ENCODE data around the gene PLXNB1.
A peak's percentile ranks its signal among the peaks of the same experiment; 100 is the strongest.

Gene PLXNB1

GRCh38 chr3:48460517-48460902 lies 30.6 kb upstream of the PLXNB1 start:
- no peak overlapping the region for H3K4me3 ChIP-seq (ENCODE audit: low read length)
- no peak overlapping the region for H3K27ac ChIP-seq (ENCODE audit: low read depth, low read length)
- no peaks in the 10 kb centered on the region for H3K27me3 ChIP-seq (ENCODE audit: control insufficient read depth, insufficient read depth, low read length)
- peaks cover 8% of the 10 kb centered on the region for H3K36me3 ChIP-seq (ENCODE audit: control insufficient read depth, insufficient read depth, low read length)
- H3K4me1 ChIP-seq (ENCODE audit: control insufficient read depth, insufficient read depth, low read length) = peaks cover 5% of the 10 kb centered on the region
- H3K9ac ChIP-seq (ENCODE audit: low read length) = no peak overlapping the region

GRCh38 chr3:48459773-48460516 lies 30.1 kb upstream of the PLXNB1 start:
- Histone ChIP-seq H3K27me3 (ENCODE audit: control insufficient read depth, insufficient read depth, low read length) (no peaks in the 10 kb centered on the region), H3K9ac (ENCODE audit: low read length) (no peak overlapping the region), H3K4me1 (ENCODE audit: control insufficient read depth, insufficient read depth, low read length) (no peaks in the 10 kb centered on the region), H3K27ac (ENCODE audit: low read depth, low read length) (no peak overlapping the region), H3K36me3 (ENCODE audit: control insufficient read depth, insufficient read depth, low read length) (peaks cover 8% of the 10 kb centered on the region), H3K4me3 (ENCODE audit: low read length) (no peak overlapping the region)

DNA sequence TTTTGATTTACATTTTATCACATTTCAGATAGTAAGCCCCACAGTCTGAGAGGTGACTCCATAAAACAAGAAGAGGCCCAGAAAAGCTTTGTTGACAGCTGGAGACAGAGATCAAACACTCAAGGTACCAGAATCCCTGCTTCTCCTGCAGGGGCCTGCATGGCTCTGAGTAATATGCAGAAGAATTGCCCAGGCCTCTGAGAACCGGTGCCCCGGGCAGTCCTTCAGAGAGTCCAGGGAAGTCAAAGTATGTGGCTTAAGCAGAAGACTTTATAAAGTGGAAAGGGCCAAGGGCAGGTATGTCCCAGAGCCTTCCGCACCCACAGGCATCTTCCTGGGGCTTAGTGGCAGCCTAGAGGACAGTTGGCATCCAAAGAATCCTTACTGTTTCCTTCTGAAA lies 29.4 kb upstream of the PLXNB1 start:
- H3K27ac ChIP-seq (ENCODE audit: low read depth, low read length) = no peak overlapping the region
- no peak overlapping the region for H3K4me3 ChIP-seq (ENCODE audit: low read length)
- H3K9ac ChIP-seq (ENCODE audit: low read length) = no peak overlapping the region
- H3K27me3 ChIP-seq (ENCODE audit: control insufficient read depth, insufficient read depth, low read length) = no peaks in the 10 kb centered on the region
- H3K36me3 ChIP-seq (ENCODE audit: control insufficient read depth, insufficient read depth, low read length) = peaks cover 9% of the 10 kb centered on the region
- no peaks in the 10 kb centered on the region for H3K4me1 ChIP-seq (ENCODE audit: control insufficient read depth, insufficient read depth, low read length)

- Histone ChIP-seq H3K4me3 (ENCODE audit: low read length) (no peak overlapping the region), H3K27ac (ENCODE audit: low read depth, low read length) (no peak overlapping the region), H3K27me3 (ENCODE audit: control insufficient read depth, insufficient read depth, low read length) (no peaks in the 10 kb centered on the region), H3K4me1 (ENCODE audit: control insufficient read depth, insufficient read depth, low read length) (no peaks in the 10 kb centered on the region), H3K36me3 (ENCODE audit: control insufficient read depth, insufficient read depth, low read length) (peaks cover 19% of the 10 kb centered on the region), H3K9ac (ENCODE audit: low read length) (no peak overlapping the region)
Measured at GRCh38 chr3:48456456-48456855, 26.6 kb upstream of the PLXNB1 start.

DNA sequence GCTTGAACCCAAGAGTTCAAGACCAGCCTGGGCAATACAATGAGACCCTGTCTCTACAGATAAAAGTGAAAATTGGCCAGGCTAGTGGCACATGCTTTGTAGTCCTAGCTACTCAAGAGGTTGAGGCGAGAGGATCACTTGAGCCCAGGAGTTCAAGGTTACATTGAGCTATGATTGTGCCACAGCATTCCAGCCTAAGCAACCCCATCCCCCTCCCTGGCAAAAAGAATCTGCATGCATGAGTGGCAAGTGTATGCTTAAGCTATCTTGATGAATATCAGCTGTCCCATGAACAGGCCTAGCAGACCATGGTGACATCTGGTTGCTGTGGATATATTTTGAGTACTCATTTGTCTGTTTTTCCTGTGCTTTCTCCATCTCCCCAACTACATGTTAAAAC lies 21.4 kb upstream of the PLXNB1 start:
- Histone ChIP-seq H3K27me3 (ENCODE audit: control insufficient read depth, insufficient read depth, low read length) (no peaks in the 10 kb centered on the region), H3K36me3 (ENCODE audit: control insufficient read depth, insufficient read depth, low read length) (peaks cover 12% of the 10 kb centered on the region), H3K27ac (ENCODE audit: low read depth, low read length) (no peak overlapping the region), H3K9ac (ENCODE audit: low read length) (no peak overlapping the region), H3K4me3 (ENCODE audit: low read length) (no peak overlapping the region), H3K4me1 (ENCODE audit: control insufficient read depth, insufficient read depth, low read length) (peaks cover 7% of the 10 kb centered on the region)

GRCh38 chr3:48446425-48447193 lies 16.7 kb upstream of the PLXNB1 start, which contains the start of gene ATRIP:
TSS of gene ATRIP (plus strand) at chr3:48446737. CDS start at chr3:48446846, 109 bp downstream.
- Histone ChIP-seq H3K36me3 (ENCODE audit: control insufficient read depth, insufficient read depth, low read length) (peaks cover 4% of the 10 kb centered on the region), H3K4me1 (ENCODE audit: control insufficient read depth, insufficient read depth, low read length) (peaks cover 13% of the 10 kb centered on the region), H3K9ac (ENCODE audit: low read length) (peak within 1 kb of the TSS; percentile 80), H3K4me3 (ENCODE audit: low read length) (peak within 1 kb of the TSS; percentile 97), H3K27ac (ENCODE audit: low read depth, low read length) (peak within 1 kb of the TSS; percentile 84), H3K27me3 (ENCODE audit: control insufficient read depth, insufficient read depth, low read length) (no peaks in the 10 kb centered on the region)

DNA sequence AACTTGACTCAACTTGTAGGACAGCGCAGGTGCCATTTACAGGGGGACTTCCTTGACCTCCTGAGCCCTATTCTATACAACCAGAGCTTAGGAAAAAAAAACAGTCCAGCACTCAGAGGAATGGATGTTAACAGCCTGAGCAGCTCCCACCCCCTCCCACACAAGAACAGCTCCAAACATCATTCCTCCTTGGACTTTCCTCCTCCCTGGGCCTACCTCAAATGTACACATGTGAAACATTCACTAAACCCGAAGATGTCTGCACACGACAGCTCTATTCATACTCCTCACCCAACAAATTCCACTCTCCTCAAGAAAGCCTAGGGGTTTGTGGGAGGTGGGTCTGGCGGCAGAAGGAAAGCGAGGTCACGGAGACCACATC lies 16.1 kb upstream of the PLXNB1 start:
- Histone ChIP-seq H3K36me3 (ENCODE audit: control insufficient read depth, insufficient read depth, low read length) (peaks cover 4% of the 10 kb centered on the region), H3K27ac (ENCODE audit: low read depth, low read length) (peak overlapping the region; percentile 84), H3K4me1 (ENCODE audit: control insufficient read depth, insufficient read depth, low read length) (peaks cover 13% of the 10 kb centered on the region), H3K9ac (ENCODE audit: low read length) (peak overlapping the region; percentile 80), H3K4me3 (ENCODE audit: low read length) (peak overlapping the region; percentile 97), H3K27me3 (ENCODE audit: control insufficient read depth, insufficient read depth, low read length) (no peaks in the 10 kb centered on the region)

DNA sequence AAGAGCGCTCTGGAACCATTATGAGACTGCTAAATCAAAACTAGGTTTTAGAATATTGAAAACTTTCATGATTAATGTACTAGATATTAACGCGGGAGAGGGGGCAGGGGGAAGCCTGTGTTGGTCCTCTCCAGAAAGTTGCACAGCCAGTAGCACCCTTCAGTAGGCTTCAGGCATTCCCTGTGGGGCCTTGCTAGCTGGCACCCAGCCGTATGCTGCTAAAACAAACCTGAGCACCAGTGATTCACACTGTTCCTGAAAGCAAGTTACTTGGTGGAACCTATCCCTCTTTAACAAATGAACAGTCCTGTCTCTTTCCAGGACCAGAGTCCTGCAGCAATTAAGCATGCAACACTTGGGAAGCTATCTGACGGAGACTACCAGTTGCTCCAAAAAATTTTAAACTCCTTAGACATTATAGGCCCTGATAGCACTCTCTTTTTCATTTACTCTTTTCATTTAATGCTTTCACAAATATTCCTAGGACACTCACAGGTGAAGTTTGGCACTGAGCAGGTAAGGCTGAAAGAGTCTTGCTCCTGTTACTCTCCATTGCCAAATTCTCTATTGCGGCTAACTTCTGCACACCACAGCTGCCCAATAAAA lies 15.5 kb upstream of the PLXNB1 start:
- Histone ChIP-seq H3K27ac (ENCODE audit: low read depth, low read length) (no peak overlapping the region), H3K4me3 (ENCODE audit: low read length) (no peak overlapping the region), H3K4me1 (ENCODE audit: control insufficient read depth, insufficient read depth, low read length) (peaks cover 13% of the 10 kb centered on the region), H3K36me3 (ENCODE audit: control insufficient read depth, insufficient read depth, low read length) (peaks cover 4% of the 10 kb centered on the region), H3K9ac (ENCODE audit: low read length) (peak overlapping the region; percentile 14), H3K27me3 (ENCODE audit: control insufficient read depth, insufficient read depth, low read length) (no peaks in the 10 kb centered on the region)

- no peak overlapping the region for H3K27ac ChIP-seq (ENCODE audit: low read depth, low read length)
- H3K4me3 ChIP-seq (ENCODE audit: low read length) = no peak overlapping the region
- H3K36me3 ChIP-seq (ENCODE audit: control insufficient read depth, insufficient read depth, low read length) = peaks cover 4% of the 10 kb centered on the region
- no peaks in the 10 kb centered on the region for H3K27me3 ChIP-seq (ENCODE audit: control insufficient read depth, insufficient read depth, low read length)
- H3K4me1 ChIP-seq (ENCODE audit: control insufficient read depth, insufficient read depth, low read length) = peaks cover 11% of the 10 kb centered on the region
- no peak overlapping the region for H3K9ac ChIP-seq (ENCODE audit: low read length)
Measured at GRCh38 chr3:48441940-48442339, 12.1 kb upstream of the PLXNB1 start.

DNA sequence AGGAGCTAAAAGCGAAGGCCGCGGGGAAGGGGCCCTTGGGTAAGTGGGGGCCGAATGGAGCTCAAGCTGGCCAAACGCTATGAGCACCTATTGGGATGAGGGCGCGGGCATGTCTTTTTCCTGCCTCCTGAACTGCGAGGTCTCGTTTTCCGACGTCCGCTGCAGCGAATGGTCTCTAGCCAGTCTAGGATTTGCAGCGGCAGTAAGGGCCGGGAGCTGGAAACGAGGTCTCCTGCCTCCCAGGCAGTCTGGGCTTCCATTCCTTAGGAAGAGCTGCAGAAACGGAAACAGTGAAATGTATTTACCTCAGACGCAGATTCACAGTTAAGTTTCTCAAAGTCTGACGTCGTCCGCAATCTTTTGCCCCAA lies 10.7 kb upstream of the PLXNB1 start:
- Histone ChIP-seq H3K9ac (ENCODE audit: low read length) (peak overlapping the region; percentile 89), H3K36me3 (ENCODE audit: control insufficient read depth, insufficient read depth, low read length) (peaks cover 4% of the 10 kb centered on the region), H3K4me1 (ENCODE audit: control insufficient read depth, insufficient read depth, low read length) (peaks cover 4% of the 10 kb centered on the region), H3K4me3 (ENCODE audit: low read length) (peak overlapping the region; percentile 91), H3K27ac (ENCODE audit: low read depth, low read length) (peak overlapping the region; percentile 92), H3K27me3 (ENCODE audit: control insufficient read depth, insufficient read depth, low read length) (no peaks in the 10 kb centered on the region)

GRCh38 chr3:48439820-48440589 lies 10.1 kb upstream of the PLXNB1 start, which contains the start of the genes CCDC51 and TMA7:
TSS of gene CCDC51 (minus strand) at chr3:48440119. CDS start at chr3:48435128, 4,991 bp downstream.
TSS of gene TMA7 (plus strand) at chr3:48440257. CDS start at chr3:48440297, 40 bp downstream.
- Histone ChIP-seq H3K4me3 (ENCODE audit: low read length) (peak within 1 kb of the TSS; percentile 99), H3K27me3 (ENCODE audit: control insufficient read depth, insufficient read depth, low read length) (no peaks in the 10 kb centered on the region), H3K36me3 (ENCODE audit: control insufficient read depth, insufficient read depth, low read length) (peaks cover 4% of the 10 kb centered on the region), H3K9ac (ENCODE audit: low read length) (peak within 1 kb of the TSS; percentile 94), H3K27ac (ENCODE audit: low read depth, low read length) (peak within 1 kb of the TSS; percentile 92), H3K4me1 (ENCODE audit: control insufficient read depth, insufficient read depth, low read length) (peaks cover 4% of the 10 kb centered on the region)

DNA sequence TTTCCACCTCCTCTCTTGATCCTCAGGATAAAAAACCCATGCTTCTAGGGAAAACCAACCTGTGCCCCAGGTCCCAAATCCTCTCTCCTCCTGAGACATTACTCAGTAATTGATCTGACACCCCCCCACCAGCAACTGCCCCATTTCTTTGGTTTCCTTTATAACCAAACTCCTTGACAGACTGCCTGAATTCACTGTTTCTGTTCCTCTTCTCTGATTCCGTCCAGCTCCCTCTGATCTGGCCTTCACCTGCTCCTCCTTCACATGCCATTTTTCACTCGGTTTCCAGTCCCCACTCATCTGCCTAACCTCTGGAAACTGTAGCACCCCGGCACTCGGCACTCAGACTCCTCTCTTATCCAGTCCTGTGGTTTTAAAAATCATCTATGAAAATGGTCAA lies 7.9 kb upstream of the PLXNB1 start:
- H3K4me3 ChIP-seq (ENCODE audit: low read length) = no peak overlapping the region
- H3K4me1 ChIP-seq (ENCODE audit: control insufficient read depth, insufficient read depth, low read length) = peaks cover 8% of the 10 kb centered on the region
- peaks cover 5% of the 10 kb centered on the region for H3K36me3 ChIP-seq (ENCODE audit: control insufficient read depth, insufficient read depth, low read length)
- no peak overlapping the region for H3K9ac ChIP-seq (ENCODE audit: low read length)
- H3K27me3 ChIP-seq (ENCODE audit: control insufficient read depth, insufficient read depth, low read length) = no peaks in the 10 kb centered on the region
- no peak overlapping the region for H3K27ac ChIP-seq (ENCODE audit: low read depth, low read length)
